ENCODE measurements around the gene RAPGEF1.

The RAPGEF1 gene

GRCh38 chr9:131583836-131584555 is 155.9 kb downstream of the RAPGEF1 start:
- TF ChIP-seq CTCF (IDR thresholded peaks at IDR 0.05; ENCODE audit: borderline replicate concordance, insufficient read depth, low read depth, low read length) = no peak
- H3K4me3 ChIP-seq (ENCODE audit: low read depth, low read length) = no peak overlapping the region

GRCh38 chr9:131583337-131583645 is 156.6 kb downstream of the RAPGEF1 start:
- H3K4me3 ChIP-seq (ENCODE audit: low read depth, low read length) = no peak overlapping the region
- TF ChIP-seq CTCF (IDR thresholded peaks at IDR 0.05; ENCODE audit: borderline replicate concordance, insufficient read depth, low read depth, low read length) = no peak

GRCh38 chr9:131582466-131583336 is 157.2 kb downstream of the RAPGEF1 start:
- H3K4me3 ChIP-seq (ENCODE audit: low read depth, low read length) = no peak overlapping the region

GRCh38 chr9:131582056-131582455 is 157.8 kb downstream of the RAPGEF1 start:
- H3K4me3 ChIP-seq (ENCODE audit: low read depth, low read length) = no peak overlapping the region
- TF ChIP-seq CTCF (IDR thresholded peaks at IDR 0.05; ENCODE audit: borderline replicate concordance, insufficient read depth, low read depth, low read length) = no peak

More at GRCh38 chr9:131582466-131583336, 157.2 kb downstream of the RAPGEF1 start:
- no peak for TF ChIP-seq CTCF (IDR thresholded peaks at IDR 0.05; ENCODE audit: borderline replicate concordance, insufficient read depth, low read depth, low read length)

GRCh38 chr9:131580358-131580757 is 159.5 kb downstream of the RAPGEF1 start:
- no peak for TF ChIP-seq CTCF (IDR thresholded peaks at IDR 0.05; ENCODE audit: borderline replicate concordance, insufficient read depth, low read depth, low read length)
- H3K4me3 ChIP-seq (ENCODE audit: low read depth, low read length) = no peak overlapping the region

GRCh38 chr9:131579789-131580211 is 160.1 kb downstream of the RAPGEF1 start:
- no peak overlapping the region for H3K4me3 ChIP-seq (ENCODE audit: low read depth, low read length)

More at GRCh38 chr9:131579789-131580211, 160.1 kb downstream of the RAPGEF1 start:
- TF ChIP-seq CTCF (IDR thresholded peaks at IDR 0.05; ENCODE audit: borderline replicate concordance, insufficient read depth, low read depth, low read length) = no peak
